GM18508 (cell line): ENCODE data around the gene TAB2.

ENCODE experiments used
- ATAC-seq: cut with Tn5 transposase; IDR thresholded peaks from one replicate; pipeline ENCODE4 v1.9.1; 2021; ENCODE audit warnings: moderate number of reproducible peaks; ENCODE audit not compliant: insufficient read depth, unreplicated experiment

The TAB2 gene

DNA sequence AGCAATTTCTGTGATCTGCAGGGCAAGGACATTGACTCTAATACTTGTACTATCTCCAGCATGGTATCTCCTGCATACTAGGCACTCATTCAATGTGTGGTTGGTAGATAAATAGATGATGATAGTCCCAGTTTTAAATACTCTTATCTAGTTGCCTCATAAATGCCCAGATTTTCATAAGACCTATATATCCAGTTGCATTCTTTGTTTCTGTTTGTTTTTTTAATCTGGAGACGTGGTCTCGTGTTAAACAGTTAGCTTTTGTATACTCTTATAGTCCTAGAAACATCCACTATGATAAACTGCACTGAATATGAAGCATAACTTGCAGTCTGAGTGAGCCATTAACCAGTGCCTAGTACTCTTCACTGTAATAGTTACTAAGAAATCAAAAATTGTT lies 47.0 kb downstream of the TAB2 start:
- ATAC-seq, result no peak

DNA sequence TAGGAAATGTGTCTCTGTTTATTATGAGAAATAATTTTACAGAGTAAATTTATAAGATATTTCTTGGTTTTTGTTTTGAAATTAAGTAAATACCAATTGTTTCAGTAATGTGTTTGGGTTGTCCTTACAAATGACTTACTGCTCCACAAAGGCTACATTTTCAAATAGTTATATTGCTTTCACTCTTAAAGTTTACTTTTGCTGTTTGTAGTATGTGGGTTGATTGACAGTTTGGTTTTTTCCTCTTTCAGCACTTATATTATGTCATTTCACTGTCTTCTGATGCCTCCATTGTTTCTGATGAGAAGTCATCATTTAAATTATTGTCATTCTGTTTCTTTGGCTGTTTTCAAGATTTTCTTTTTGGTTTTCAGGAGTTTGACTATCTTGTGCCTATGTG lies 47.7 kb downstream of the TAB2 start:
- ATAC-seq, result no peak

- no peak for ATAC-seq
Measured at GRCh38 chr6:149366267-149366921, 48.9 kb downstream of the TAB2 start.

DNA sequence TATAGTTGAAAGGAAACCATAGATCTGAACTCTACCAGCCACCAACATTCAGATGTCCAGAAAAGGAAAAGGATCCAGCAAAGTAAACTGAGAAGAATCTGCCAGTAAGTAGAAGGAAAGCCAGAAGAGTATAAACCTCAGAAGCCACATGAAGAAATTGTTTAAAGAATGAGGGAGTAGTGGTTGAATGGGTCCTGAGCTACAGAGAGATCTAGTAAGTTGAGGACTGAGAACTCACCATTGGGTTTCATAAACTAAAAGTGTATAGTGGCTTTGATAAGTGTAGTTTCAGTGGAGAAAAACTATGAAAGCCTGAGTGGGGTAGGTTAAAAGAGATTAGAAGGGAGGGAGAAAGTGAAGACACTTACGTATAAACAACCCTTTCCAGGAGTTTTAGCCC lies 50.6 kb downstream of the TAB2 start:
- ATAC-seq, result no peak

DNA sequence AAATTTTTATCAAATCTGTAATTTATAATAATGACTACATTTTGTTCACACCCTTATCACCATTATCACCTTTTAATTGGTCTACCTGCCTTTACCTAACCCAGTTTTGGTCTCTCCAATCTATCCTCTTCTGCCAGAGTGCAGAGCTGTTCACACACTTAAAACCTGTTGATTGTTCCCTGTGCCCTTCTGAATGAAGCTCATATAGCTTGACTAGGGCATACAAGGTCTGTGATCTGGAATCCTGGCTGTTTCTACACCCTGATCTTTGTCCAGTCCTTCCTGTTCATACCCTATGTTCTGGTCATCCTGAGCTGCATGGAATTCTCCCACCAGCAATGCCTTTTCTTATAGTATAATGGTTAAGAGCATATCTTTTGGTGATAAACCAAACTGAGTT lies 53.6 kb downstream of the TAB2 start:
- no peak for ATAC-seq

DNA sequence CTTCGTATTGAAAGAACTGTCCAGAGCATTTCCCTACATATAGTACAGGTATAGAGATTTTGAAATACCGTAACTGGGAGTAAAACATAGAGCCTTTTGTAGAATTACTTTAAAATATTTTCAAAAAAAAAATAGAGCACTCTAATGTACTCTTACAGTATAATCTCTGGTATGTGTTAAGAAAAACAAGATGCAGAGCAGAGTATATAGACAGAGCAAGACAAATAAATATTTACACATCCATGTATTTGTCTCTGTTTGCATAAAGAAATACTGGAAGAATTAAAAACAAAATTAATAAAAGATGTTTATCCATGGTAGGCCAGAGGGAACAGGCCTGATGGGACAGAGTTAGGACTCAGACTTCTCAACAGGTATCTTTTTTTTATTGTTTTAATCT lies 54.5 kb downstream of the TAB2 start:
- ATAC-seq, result no peak

- no peak for ATAC-seq
Measured at GRCh38 chr6:149373511-149373910, 56.0 kb downstream of the TAB2 start.

DNA sequence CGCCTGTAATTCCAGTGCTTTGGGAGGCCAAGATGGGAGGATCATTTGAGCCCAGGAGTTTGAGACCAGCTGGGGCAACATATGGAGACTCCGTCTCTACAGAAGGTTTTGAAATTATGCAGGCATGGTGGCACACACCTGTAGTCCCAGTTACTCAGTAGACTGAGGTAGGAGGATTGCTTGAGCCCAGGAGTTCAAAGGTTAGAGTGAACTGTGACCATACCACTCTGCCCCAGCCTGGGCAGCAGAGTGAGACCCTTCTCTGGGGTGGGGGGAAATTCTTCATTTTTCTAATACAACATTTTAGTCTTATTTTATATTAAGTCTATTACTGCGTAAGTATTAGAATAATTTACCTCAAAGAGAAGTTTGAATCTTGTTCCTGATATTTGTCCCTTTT lies 62.5 kb downstream of the TAB2 start:
- ATAC-seq, result no peak

- no peak for ATAC-seq
Measured at GRCh38 chr6:149380523-149380922, 63.0 kb downstream of the TAB2 start.

- ATAC-seq, result no peak
Measured at GRCh38 chr6:149383371-149383770, 65.9 kb downstream of the TAB2 start.

DNA sequence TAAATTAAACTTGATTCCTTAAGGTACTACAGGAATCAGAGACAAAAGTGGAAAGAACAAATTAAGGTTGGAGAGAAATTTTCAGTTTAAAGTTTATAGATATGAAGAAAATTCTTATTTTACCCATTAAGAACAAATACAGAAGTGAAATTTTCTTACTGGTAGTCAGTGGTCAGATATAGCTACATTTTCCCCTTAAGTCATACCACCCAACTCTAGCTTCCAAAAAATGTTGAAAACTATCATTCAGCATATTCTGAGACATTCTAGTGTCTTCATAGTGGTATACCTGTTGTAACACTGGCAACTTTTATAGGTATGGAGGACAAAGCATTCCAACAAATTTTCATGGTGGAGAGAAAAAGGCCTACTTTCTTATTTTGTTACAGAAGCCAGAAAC lies 67.0 kb downstream of the TAB2 start:
- ATAC-seq, result no peak

GRCh38 chr6:149385998-149386646 lies 68.6 kb downstream of the TAB2 start:
- no peak for ATAC-seq

GRCh38 chr6:149387779-149388512 lies 70.4 kb downstream of the TAB2 start:
- ATAC-seq, result no peak

DNA sequence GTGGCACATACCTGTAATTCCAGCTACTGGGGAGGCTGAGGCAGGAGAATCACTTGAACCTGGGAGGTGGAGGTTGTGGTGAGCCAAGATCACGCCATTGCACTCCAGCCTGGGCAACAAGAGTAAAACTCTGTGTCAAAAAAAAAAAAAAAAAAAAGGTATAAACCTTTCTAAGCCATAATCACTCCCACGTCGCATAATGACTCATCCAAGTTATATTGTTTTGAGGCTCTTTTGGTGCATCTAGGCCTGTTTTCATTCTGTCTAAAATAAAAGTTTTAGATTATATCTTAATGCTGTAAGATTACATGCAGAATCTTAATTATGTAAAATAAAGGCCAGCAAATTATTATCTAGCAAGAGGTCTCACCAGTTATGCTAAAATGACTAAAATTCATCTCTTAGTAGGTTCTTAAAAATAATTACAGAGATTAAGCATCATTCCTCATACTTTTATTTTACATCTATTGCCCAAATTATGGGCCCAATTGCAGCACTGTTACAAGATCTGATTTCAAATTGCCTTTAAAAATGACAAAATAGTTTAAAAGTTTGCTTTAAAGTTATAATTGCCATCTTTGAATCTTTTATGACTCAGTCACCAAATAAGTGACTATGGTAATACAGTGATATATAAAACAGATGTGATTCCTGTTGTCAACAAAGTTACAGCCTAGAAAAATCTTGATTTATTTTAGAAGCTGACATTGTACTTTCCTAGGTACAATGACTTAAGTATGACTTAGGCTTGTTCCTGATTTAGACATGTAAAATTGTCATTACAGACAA lies 72.2 kb downstream of the TAB2 start:
- no peak for ATAC-seq

DNA sequence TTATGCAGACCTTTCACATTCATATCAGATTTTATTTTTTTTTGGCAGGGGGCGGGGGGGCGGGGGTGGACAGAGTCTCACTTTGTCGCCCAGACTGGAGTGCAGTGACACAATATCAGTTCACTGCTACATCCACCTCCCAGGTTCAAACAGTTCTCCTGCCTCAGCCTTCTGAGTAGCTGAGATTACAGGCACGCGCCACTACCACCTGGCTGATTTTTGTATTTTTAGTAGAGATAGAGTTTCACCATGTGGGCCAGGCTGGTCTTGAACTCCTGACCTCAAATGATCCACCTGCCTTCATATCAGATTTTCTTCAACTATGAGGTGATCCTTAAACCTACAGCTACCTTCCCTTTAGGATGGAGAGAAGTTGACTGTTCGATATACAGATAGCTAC lies 74.6 kb downstream of the TAB2 start:
- no peak for ATAC-seq

DNA sequence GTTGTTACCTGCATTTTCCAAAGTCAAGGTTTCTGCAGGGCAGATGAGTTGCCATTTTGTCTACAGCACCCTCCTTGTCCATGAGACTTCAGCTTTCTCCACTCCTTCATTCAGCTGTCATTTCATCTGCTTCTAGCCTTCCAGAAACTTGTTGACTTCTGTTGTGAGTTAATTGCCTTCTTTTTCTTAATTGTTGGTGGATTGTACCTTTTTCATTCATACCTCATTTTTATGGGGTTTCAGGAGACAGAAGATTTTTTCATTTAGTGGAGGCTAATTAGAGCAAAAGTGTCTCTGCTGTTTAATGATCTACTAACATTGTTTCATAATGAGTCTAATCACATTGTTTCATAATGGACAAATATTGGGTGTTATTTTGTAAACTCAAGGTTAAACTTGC lies 75.0 kb downstream of the TAB2 start:
- no peak for ATAC-seq

GRCh38 chr6:149393002-149393679 lies 75.6 kb downstream of the TAB2 start:
- ATAC-seq, result no peak

DNA sequence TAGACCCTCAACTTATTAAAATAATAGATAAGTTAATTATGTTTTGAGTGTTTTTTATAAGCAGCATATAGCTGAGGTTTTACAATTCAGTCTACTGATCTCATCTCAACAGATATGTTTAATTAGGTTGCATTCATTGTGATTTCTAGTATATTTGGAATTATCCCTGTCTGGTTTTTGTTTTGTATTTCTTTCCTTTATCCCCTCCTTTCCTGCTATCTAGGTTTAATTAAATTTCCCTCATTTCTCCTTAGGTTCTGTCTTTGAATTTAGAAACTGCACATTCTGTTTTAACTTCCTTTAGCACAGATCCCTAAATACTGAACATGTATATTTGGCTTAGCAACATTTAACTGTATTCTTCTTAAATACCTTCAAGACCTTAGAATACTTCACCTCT lies 77.7 kb downstream of the TAB2 start:
- no peak for ATAC-seq

GRCh38 chr6:149397384-149397783 lies 79.9 kb downstream of the TAB2 start:
- ATAC-seq, result no peak

DNA sequence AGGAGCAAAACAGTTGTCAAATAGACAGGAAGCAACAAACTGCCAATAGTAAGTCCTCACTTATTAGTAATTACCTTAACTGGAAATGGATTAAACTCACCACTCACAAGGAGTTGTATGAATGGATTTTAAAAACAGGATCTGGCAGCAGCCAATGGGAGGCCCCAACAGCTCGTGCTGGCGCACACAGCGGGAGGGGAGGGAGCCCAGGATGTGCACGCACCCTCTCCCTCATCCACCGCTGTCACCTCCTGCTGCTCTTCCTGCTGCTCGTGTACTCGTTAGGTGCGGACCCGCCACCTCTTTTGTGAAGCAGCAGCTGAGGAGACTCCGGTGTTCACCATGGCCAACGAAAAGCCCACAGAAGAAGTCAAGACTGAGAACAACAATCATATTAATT lies 82.5 kb downstream of the TAB2 start, which contains the start of gene SUMO4:
Gene SUMO4, plus strand, starts transcription at position 213 of the 400 bp plus-strand sequence. Its CDS starts 130 bp downstream, at position 343.
- ATAC-seq, result no peak
